T47D (cell line): Measurements from ENCODE around the gene CCNY.
A peak's percentile ranks its signal among the peaks of the same experiment; 100 is the strongest.
"Not testable (repeated sequence)": the region's sequence is repeated elsewhere in the genome, so short reads cannot be mapped to it uniquely, and the experiment has no call there.

Experiments
- DNase-seq, 2 experiments: peaks; one replicate each; pipeline versions ENCODE4 v3.0.0 to v3.0.0-alpha.2; 2011 to 2012; ENCODE audit warnings: low read depth in 1 of 2, low spot score in 1 of 2
- JUND ChIP-seq: IDR thresholded peaks from 2 replicates; pipeline ENCODE4 v1.6.1; 2012; ENCODE audit warnings: low read depth
- in situ Hi-C: cut with HindIII; loops from 2 replicates; pipeline ENCODE4 v1.10.0; 2016; ENCODE audit warnings: low sequenced_read_pairs, low pct_unique_long_range_greater_than_20kb

Gene CCNY

DNA sequence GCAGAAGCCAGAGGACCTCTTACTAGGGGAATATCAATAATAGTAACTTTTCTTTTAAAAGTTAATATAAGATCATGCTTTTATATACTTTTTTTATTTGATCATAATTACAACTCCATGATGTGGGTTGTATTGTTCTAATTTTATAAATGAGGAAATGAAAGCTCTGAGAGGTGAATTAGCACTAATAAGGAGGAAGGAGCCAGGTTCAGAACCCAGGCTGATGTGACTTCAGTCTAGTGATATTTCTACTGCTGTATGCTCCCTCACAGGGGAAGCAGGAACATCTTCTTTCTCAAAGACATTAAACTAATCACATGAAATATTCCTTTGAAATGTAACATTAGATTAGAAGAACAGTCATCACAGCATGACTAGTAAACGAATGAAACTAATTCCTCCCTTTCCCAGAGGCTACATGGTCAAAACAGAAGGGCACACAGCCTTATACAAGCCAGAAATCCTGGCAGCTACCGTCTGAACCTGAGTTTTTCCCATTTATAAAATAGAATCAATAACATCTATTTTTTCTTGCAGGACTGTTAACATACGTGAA is 187.4 kb downstream of the CCNY start:
- DNase-seq, result no peak
- in situ Hi-C loops, result no loop called here
- no peak for TF ChIP-seq JUND

DNA sequence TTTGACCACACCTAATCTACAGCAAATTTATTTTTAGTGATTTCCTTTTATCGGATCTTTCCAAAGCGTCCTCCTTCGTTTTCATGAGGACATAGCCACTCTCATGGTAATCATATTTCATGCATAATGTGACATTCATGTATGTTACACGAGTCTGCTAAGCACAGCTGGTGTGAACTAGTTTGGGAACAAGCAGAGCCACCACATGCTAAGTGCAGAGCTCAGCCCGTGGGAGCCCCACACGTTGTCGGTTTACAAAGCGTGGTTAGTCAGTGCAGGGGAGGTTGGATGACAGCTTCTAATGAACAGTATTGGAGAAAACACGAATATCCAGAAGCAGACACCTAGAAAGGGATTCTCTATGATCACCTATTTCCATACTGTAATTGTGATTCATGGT is 190.4 kb downstream of the CCNY start:
- in situ Hi-C loops, result no loop called here
- TF ChIP-seq JUND, result no peak
- no peak for DNase-seq

GRCh38 chr10:35532141-35532540 is 195.8 kb downstream of the CCNY start:
- in situ Hi-C loops, result no loop called here
- DNase-seq, result no peak
- TF ChIP-seq JUND, result no peak

DNA sequence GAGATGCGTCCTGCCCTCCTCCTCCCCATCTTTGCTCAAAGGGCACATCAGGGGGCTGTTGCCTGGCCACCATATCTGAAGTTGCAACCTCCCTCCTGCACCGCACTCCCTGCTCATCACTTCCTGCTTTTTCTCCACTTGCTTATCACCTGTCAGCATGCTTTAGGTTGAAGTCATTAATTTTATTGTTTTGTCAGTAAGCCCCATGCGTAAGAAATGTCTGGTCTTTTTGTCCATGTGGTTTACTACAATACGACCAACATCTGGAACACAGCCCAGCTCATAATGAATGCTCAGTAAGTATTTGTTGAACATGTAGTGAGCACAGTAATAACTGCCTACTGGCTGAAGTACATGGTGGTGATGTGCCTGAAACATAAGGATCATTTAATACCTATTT is 197.3 kb downstream of the CCNY start:
- in situ Hi-C loops, result no loop called here
- no peak for DNase-seq
- TF ChIP-seq JUND, result no peak

DNA sequence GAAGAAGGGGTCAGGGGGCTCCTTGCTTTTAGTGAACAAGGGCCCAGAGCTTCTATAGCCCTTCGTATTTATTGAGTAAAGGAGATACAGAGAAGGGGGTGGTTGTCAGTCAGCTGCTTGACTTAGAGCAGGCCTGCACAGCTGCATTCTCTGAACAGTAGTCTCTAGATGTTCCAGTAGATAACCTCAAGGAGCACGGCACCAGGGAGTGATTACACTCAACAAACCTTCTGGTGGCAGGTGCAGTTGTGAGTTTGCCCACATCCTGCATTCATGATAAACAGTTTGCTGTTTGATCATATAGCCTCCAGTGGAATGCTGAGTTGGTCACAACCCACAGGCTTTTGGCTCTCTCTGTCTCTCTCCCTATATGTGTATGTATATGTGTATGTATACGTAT is 198.8 kb downstream of the CCNY start:
- DNase-seq, result no peak
- no peak for TF ChIP-seq JUND
- in situ Hi-C loops, result no loop called here

DNA sequence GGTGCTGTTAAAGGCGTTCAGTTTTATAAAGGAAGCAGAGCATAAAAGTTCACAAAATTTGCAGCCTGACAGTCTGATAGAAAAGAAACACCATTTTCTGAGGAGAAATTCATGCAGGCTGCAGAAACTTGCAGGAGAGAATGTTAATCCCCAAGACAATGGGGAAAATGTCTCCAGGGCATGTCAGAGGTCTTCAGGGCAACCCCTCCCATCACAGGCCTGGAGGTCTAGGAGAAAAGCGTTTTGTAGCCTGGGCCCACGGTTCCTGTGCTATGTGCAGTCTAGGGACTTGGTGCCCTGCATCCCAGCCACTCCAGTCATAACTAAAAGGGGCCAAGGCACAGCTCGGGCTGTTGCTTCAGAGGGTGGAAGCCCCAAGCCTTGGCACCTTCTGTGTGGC is 200.5 kb downstream of the CCNY start:
- DNase-seq, result no peak
- in situ Hi-C loops, result no loop called here
- TF ChIP-seq JUND, result no peak

DNA sequence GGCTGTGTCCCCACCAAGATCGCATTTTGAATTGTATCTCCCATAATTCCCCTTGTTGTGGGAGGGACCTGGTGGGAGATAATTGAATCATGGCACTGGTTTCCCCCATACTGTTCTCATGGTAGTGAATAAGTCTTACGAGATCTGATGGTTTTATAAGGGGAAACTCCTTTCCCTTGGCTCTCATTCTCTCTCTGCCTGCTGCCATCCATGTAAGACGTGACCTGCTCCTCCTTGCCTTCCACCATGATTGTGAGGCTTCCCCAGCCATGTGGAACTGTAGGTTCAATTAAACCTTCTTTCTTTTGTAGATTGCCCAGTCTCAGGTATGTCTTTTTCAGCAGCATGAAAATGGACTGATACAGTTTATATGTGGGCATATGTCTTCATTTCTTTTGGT is 201.6 kb downstream of the CCNY start:
- DNase-seq, result not testable (repeated sequence)

GRCh38 chr10:35540296-35541164 is 204.2 kb downstream of the CCNY start:
- in situ Hi-C loops, result no loop called here
- no peak for TF ChIP-seq JUND
- no peak for DNase-seq

More for the DNA sequence above, 201.6 kb downstream of the CCNY start:
- in situ Hi-C loops, result not testable (repeated sequence)

GRCh38 chr10:35541720-35542119 is 205.4 kb downstream of the CCNY start:
- in situ Hi-C loops, result no loop called here
- no peak for TF ChIP-seq JUND
- DNase-seq, result no peak

GRCh38 chr10:35542303-35542702 is 206.0 kb downstream of the CCNY start:
- in situ Hi-C loops, result no loop called here
- no peak for TF ChIP-seq JUND
- no peak for DNase-seq

GRCh38 chr10:35545079-35545657 is 208.9 kb downstream of the CCNY start:
- no peak for DNase-seq
- TF ChIP-seq JUND, result no peak

GRCh38 chr10:35545878-35546590 is 209.7 kb downstream of the CCNY start:
- in situ Hi-C loops, result no loop called here
- no peak for DNase-seq
- TF ChIP-seq JUND, result no peak

More at GRCh38 chr10:35545079-35545657, 208.9 kb downstream of the CCNY start:
- in situ Hi-C loops, result no loop called here

DNA sequence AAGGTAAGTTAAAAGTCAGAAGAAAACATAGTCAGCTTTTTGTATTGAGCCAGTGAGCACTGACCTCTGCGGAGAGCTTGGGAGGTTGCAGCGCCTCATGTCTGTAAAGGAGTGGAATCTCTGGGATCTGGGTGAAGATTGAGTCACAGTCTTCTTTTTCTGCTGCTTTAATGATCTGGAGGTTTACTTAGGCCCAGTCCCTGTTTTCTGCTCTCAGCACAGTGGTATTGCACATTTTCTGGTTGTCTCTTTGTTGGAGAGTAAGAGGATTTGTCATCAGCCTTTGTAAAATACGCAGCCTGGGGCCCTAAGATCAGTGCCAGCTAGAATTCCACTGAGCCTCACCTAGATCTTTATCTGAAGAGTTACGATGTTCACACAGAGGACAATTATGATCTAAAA is 210.5 kb downstream of the CCNY start:
- peak in 1 of 2 experiments; percentile 81 for DNase-seq

More for the DNA sequence above, 210.5 kb downstream of the CCNY start:
- in situ Hi-C loops, result no loop called here
- TF ChIP-seq JUND, result no peak
